Activated T-helper 2 cell treated with anti-CD3 and anti-CD28 coated beads, Interferon-gamma antibody, Interleukin-2, Interleukin-4, amounts not matched to agents 10 μg/mL and 5 μg/mL and 100 μg/mL, durations not matched to agents 14 hours and 24 hours and 36 hours (primary cell): Measurements from ENCODE around the gene PTPRG. TPM values are rescaled to one million over a fixed set of nuclear protein-coding genes. Genes with fewer than 3 reads are reported as not detected.

Source experiments
- DNase-seq: peaks from one replicate; pipeline ENCODE4 v3.0.0; 2021; ENCODE audit warnings: low spot score
- H3K27ac Mint-ChIP-seq: one replicate; pipeline ENCODE4 v1.8.0; 2021; ENCODE audit warnings: mixed read lengths
- H3K27me3 Mint-ChIP-seq: one replicate; pipeline ENCODE4 v1.8.0; 2021; ENCODE audit warnings: low read depth, mixed read lengths
- H3K36me3 Mint-ChIP-seq: one replicate; pipeline ENCODE4 v1.8.0; 2021; ENCODE audit warnings: low read depth, mixed read lengths
- H3K4me1 Mint-ChIP-seq: one replicate; pipeline ENCODE4 v1.8.0; 2021; ENCODE audit warnings: low read depth, mixed read lengths
- H3K4me3 Mint-ChIP-seq: one replicate; pipeline ENCODE4 v1.8.0; 2021; ENCODE audit warnings: low read depth, mild to moderate bottlenecking, moderate library complexity, mixed read lengths
- H3K9me3 Mint-ChIP-seq: one replicate; pipeline ENCODE4 v1.8.0; 2021; ENCODE audit warnings: mixed read lengths
- intact Hi-C: fragments of 100-400 bp; cut with micrococcal nuclease; formaldehyde crosslinking; loops from one replicate; pipeline ENCODE4 v1.15.1; 2023
- total RNA-seq: library from RNA; stranded (reverse); gene quantifications from 2 replicates; pipeline ENCODE4 v1.2.3, GENCODE V29; 2022

Gene PTPRG
- total RNA-seq, 1 donor from 2014 or later, result 5.1 TPM

DNA sequence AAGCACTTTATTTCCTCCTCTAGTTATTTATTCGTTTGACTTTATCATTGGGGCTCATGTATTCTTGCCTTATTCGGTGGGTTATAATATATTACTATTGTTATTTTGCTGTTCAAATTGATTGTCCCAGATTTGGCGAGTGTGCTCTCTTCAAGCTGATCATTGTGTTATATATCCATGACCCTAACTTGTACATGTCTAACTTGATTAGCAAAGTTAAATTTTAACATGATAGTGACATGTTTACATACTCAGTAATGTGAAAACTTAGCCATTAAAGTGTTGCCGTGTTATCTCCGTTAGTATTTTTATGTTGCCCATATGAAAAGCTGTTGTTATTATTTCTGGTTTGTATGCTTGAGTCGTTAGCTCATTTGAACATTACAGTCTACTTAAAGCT is 327.9 kb downstream of the PTPRG start:
- no peak overlapping the region for H3K27ac Mint-ChIP-seq
- intact Hi-C loops, result no loop called here

DNA sequence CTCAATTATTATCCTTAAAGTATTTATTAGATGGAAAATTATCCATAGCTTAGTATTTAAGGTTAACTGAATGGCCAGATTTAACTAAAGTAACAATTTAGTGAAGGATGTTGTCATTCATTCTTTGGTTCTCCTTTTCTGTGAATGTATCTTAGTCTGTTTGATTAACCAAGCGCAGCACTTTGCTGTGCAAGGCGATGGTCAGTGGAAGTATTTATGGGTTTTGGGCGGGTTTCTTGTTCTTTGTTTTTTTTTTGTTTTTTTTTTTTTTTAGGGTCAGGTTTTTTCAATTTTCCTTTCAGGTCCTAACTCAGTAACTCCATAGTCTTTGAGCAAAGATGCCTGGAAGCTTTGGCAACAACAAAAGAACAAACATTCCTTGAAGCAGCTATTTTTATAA is 328.8 kb downstream of the PTPRG start:
- Mint-ChIP-seq H3K9me3 (no peaks in the 10 kb centered on the region), H3K4me1 (peaks cover 5% of the 10 kb centered on the region), H3K27ac (no peak overlapping the region), H3K4me3 (no peak overlapping the region), H3K27me3 (peaks cover 5% of the 10 kb centered on the region), H3K36me3 (no peaks in the 10 kb centered on the region)
- DNase-seq, result no peak
- intact Hi-C loops, result no loop called here

More for the DNA sequence above, 327.9 kb downstream of the PTPRG start:
- Mint-ChIP-seq H3K4me3 (no peak overlapping the region), H3K4me1 (no peaks in the 10 kb centered on the region), H3K9me3 (no peaks in the 10 kb centered on the region), H3K27me3 (peaks cover 5% of the 10 kb centered on the region), H3K36me3 (no peaks in the 10 kb centered on the region)
- no peak for DNase-seq

DNA sequence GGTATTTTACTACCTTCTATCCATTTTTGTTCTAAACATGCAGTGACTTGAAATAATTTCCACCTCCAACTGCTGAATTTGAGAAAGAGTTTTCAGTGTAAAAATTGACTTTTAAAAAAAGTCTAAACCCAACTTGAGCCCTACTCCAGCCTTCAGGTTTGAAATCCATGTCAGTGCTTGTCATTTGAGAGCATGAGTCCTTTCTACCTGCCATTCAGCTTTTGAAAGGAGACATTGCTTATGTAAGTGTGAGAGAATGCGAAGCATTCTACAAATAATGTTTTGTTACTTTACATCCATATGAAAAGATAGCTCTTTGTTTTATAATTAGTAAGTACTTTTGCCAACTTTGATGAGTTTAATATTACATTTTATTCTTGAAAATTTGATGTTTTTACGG is 329.2 kb downstream of the PTPRG start:
- Mint-ChIP-seq H3K4me1 (peaks cover 6% of the 10 kb centered on the region), H3K36me3 (no peaks in the 10 kb centered on the region)
- no peak for DNase-seq

DNA sequence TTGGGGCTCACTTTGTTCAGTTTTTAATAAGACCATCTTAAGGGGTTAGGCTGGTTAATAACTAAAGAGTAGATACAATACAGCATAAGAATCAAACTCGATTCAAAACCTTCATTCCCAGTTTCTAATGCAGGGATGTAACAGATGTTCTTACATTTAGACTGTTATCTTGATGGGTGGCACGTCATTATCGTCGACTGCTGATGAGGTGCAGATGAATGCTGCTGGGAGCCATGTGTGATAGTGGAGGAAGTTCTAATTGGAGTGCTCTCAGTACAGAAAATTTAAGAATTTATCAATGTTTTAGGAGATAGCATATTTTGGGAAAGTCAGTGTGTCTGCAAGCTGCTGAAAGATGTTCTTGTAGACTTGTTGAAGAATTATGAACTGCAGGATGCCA is 331.5 kb downstream of the PTPRG start:
- intact Hi-C loops, result no loop called here
- H3K4me3 Mint-ChIP-seq, result no peak overlapping the region
- DNase-seq, result no peak
- H3K27me3 Mint-ChIP-seq, result peaks cover 5% of the 10 kb centered on the region
- no peaks in the 10 kb centered on the region for H3K36me3 Mint-ChIP-seq
- H3K9me3 Mint-ChIP-seq, result no peaks in the 10 kb centered on the region
- H3K4me1 Mint-ChIP-seq, result peaks cover 6% of the 10 kb centered on the region
- no peak overlapping the region for H3K27ac Mint-ChIP-seq

More for the DNA sequence above, 329.2 kb downstream of the PTPRG start:
- Mint-ChIP-seq H3K27ac (no peak overlapping the region), H3K27me3 (peaks cover 5% of the 10 kb centered on the region), H3K4me3 (no peak overlapping the region), H3K9me3 (no peaks in the 10 kb centered on the region)
- intact Hi-C loops, result no loop called here

DNA sequence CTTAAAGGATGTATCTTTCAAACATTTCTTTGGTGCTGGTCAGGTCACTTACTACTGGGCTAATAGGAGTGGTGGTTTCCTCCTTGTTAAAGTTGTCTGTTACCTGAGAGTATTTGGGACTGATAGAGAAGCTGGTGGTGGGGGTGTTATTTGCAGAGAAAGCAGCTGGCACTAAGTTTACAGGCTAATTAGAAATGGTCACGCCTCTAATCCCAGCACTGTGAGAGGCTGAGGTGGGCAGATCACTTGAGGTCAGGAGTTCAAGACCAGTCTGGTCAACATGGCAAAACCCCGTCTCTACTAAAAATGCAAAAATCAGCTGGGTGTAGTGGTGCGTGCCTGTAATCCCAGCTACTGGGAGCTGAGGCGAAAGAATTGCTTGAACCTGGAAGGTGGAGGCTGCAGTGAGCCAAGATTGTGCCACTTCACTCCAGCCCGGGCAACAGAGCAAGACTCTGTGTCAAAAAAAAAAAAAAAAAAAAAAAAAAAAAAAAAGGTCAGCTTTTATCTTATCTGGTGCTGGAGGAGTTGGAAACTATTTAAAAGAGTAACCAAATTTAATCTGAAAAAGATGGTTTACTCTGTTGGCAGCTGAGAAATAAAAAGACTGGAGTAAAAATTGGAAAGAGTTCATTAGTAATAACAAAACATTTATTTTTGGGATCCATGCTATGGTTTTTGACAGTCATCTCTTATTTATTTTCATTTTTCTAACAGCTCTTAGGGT is 332.6 kb downstream of the PTPRG start:
- intact Hi-C loops, result no loop called here
- peaks cover 6% of the 10 kb centered on the region for H3K27me3 Mint-ChIP-seq
- H3K9me3 Mint-ChIP-seq, result no peaks in the 10 kb centered on the region
- H3K4me1 Mint-ChIP-seq, result peaks cover 6% of the 10 kb centered on the region
- no peak overlapping the region for H3K27ac Mint-ChIP-seq
- DNase-seq, result no peak
- no peak overlapping the region for H3K4me3 Mint-ChIP-seq
- H3K36me3 Mint-ChIP-seq, result no peaks in the 10 kb centered on the region

DNA sequence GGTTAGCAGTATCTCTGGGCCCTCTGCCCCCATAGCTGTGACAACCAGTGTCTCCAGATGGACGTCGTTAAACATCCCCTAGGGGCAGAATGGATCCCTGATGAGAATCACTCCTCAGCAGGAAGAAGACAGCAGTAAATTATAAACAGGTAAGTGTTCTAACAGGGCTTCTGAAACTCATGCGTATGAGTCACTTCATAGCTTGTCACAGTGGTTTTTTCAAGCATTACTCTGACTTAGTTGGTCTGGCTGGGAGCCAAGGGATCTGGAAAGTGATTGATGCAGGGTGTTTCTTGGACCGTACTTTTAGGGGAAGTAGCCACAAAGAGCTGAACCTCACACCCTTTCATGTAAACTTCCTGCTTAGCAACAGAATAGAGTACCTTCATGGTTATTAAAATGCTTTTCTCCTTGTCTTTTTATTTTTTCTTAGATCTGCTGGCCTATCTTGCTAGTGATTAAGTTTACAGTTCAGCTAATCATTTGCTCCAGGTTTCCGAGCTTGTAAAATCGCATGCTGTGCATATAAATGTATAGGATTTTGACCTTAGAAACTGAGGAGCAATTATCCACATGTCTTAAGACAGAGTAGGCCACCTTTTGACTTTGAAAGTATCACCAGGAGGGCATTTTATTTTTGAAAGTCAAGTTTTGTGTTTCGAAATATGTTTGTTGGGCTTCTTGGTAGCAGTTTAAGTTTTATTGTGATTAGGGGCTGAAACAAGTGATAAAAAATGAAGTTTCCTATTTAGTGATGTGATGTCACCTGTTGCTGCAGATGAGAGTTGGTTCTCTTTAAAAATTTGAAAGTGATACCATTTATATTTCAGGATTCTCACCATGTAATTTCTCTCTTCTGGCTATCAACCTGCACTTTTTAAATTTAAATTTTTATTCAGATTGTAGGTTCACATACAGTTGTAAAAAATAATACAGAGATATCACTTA is 333.9 kb downstream of the PTPRG start:
- H3K27ac Mint-ChIP-seq, result no peak overlapping the region
- peak; percentile 10 for DNase-seq
- peaks cover 5% of the 10 kb centered on the region for H3K27me3 Mint-ChIP-seq
- no peaks in the 10 kb centered on the region for H3K36me3 Mint-ChIP-seq
- H3K9me3 Mint-ChIP-seq, result no peaks in the 10 kb centered on the region
- H3K4me1 Mint-ChIP-seq, result peaks cover 6% of the 10 kb centered on the region
- intact Hi-C loops, result no loop called here
- H3K4me3 Mint-ChIP-seq, result no peak overlapping the region

DNA sequence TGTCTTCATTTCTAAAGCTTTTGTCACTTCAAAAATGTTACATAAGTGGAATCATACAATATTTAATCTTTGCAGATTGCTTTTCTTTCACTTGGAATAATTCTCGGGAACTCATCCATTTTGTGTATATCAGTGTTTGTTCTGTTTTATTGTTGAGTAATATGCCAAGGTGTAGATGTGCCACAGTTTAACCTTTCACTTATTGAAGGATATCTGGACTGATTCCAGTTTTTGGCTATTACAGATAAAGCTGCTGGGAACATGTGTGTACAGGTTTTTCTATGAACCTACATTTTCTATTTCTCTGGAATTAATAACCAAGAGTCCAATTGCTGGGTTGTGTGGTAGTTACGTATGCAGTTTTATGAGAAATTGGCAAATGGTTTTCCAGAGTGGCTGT is 334.9 kb downstream of the PTPRG start:
- no peak overlapping the region for H3K4me3 Mint-ChIP-seq
- no peaks in the 10 kb centered on the region for H3K36me3 Mint-ChIP-seq
- H3K4me1 Mint-ChIP-seq, result peaks cover 6% of the 10 kb centered on the region
- intact Hi-C loops, result no loop called here
- DNase-seq, result no peak
- no peaks in the 10 kb centered on the region for H3K9me3 Mint-ChIP-seq
- H3K27me3 Mint-ChIP-seq, result peaks cover 5% of the 10 kb centered on the region
- H3K27ac Mint-ChIP-seq, result no peak overlapping the region

DNA sequence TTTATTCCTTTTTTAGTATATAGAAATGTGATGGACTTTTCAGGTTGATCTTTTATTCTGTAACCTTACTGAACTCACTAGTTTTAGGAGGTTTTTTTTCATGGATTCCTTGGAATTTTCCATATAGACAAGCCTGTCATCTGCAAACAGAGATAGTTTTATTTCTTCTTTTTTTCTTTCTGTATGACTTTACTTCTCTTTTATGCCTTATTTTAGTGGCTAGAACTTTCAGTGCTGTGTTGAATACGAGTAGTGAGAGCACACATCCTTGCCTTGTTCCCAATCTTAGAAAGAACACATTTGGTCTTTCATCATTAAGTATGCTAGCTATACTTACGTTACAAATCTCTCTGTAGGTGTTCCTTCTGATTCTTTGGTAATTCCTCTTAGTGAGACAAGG is 336.5 kb downstream of the PTPRG start:
- no peaks in the 10 kb centered on the region for H3K36me3 Mint-ChIP-seq
- peaks cover 3% of the 10 kb centered on the region for H3K27me3 Mint-ChIP-seq
- H3K4me3 Mint-ChIP-seq, result no peak overlapping the region
- H3K27ac Mint-ChIP-seq, result no peak overlapping the region
- intact Hi-C loops, result no loop called here
- no peak for DNase-seq
- peaks cover 6% of the 10 kb centered on the region for H3K4me1 Mint-ChIP-seq
- H3K9me3 Mint-ChIP-seq, result no peaks in the 10 kb centered on the region

DNA sequence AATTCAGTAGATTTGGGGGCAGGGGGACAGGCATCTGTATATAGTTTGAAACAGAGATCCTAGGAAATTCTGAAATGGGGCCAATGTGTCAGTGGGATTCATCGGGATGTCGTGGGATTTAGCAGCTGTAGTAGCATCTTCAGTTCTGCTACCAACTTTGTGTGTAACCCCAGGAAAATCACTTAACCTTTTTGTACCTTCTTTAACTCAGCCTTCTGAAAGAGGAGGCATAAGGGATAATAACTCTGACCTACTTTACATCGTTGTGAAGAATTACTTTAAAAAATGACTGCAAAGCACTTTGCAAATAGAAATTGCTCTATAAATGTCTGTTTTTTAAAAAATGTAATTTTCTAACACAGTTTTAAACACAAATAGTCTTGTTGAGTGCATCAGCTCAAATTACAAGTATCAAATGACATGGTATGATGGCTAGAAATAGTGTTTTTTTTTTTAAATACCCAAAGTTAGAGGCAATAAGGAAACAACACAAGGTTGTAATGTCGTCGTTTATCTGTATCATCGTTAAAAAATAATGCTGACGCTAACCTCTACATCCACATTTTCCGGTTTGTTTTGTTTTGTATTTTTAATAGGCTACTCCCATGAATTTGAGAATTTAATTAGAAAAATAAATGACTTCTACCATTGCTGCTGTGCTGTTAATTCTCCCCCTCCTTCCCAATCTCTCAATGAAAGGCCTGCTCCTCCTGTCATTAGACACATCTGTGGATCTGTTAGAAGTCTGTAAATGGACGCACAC is 338.5 kb downstream of the PTPRG start:
- Mint-ChIP-seq H3K36me3 (no peaks in the 10 kb centered on the region), H3K27ac (no peak overlapping the region), H3K4me1 (peaks cover 2% of the 10 kb centered on the region), H3K9me3 (no peaks in the 10 kb centered on the region), H3K4me3 (no peak overlapping the region), H3K27me3 (peaks cover 2% of the 10 kb centered on the region)
- no peak for DNase-seq
- intact Hi-C loops, result no loop called here

DNA sequence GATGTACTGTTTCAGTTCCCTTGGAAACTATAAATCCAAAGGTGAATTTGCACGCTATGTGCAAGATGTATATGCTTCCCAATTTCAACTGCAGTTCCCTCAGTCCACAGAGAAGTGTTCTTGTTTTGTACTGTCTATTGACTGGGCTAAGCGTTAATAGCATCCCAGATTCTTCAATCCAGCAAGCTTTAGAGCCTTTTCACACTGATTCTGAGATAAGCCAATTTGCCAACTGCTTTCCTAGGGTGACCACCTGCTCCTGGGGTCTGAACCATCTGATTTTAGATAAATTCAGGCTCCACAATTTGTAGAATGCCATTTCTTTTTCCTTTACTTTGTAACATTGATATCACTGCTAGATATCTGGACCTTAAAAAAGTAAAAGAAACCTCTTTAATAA is 340.1 kb downstream of the PTPRG start:
- Mint-ChIP-seq H3K4me1 (no peaks in the 10 kb centered on the region), H3K36me3 (no peaks in the 10 kb centered on the region), H3K4me3 (no peak overlapping the region), H3K9me3 (no peaks in the 10 kb centered on the region), H3K27ac (no peak overlapping the region), H3K27me3 (peaks cover 2% of the 10 kb centered on the region)
- intact Hi-C loops, result no loop called here
- no peak for DNase-seq

DNA sequence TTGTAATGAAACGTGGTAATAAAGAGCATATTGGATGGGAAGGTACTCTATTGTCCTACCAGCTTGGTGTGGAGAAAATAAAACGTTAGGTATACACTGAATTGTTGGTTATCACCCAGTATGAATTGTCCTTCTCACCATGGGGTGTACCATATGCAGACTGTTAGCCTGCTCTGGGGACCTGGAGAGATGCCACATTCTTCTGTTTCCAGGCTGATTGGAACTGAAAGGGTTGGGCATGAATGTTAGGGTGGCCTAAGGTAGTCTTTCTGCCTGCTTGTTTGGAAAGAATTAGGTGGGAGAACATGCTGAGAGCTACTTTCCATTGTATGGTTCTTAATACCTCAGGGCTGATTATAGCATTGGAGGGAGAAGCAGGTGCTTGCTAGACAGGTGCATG is 340.6 kb downstream of the PTPRG start:
- intact Hi-C loops, result no loop called here
- Mint-ChIP-seq H3K27me3 (peaks cover 2% of the 10 kb centered on the region), H3K9me3 (no peaks in the 10 kb centered on the region), H3K27ac (no peak overlapping the region), H3K36me3 (no peaks in the 10 kb centered on the region), H3K4me3 (no peak overlapping the region), H3K4me1 (no peaks in the 10 kb centered on the region)
- no peak for DNase-seq

DNA sequence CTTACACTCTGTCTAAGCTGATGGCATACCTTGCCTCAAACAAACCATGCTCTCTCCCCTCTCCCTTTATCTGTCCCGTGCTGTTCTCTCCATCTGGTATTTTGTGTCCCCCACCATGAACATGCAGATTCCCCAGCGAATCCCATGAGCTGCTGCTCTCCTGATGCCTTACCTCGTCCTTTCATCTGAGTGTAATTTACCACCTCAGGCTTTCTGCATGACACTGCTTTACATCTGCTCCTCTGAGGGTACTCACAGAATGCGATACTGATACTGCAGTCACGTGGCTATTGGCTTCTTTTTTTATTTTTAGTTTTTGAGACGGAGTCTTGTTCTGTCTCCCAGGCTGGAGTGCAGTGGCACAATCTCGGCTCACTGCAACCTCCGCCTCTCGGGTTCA is 341.7 kb downstream of the PTPRG start:
- intact Hi-C loops, result no loop called here
- H3K36me3 Mint-ChIP-seq, result no peaks in the 10 kb centered on the region
- DNase-seq, result no peak
- no peaks in the 10 kb centered on the region for H3K27me3 Mint-ChIP-seq
- H3K9me3 Mint-ChIP-seq, result no peaks in the 10 kb centered on the region
- no peak overlapping the region for H3K4me3 Mint-ChIP-seq
- H3K27ac Mint-ChIP-seq, result no peak overlapping the region
- no peaks in the 10 kb centered on the region for H3K4me1 Mint-ChIP-seq
